Anterior cingulate cortex (tissue), 58 donors: ENCODE data around the gene NPTX1.

Experiments used
- DNase-seq, 58 donors: peaks; one replicate each; lab custom pipeline; 2025; lab: John Stamatoyannopoulos, UW

The NPTX1 gene

DNA sequence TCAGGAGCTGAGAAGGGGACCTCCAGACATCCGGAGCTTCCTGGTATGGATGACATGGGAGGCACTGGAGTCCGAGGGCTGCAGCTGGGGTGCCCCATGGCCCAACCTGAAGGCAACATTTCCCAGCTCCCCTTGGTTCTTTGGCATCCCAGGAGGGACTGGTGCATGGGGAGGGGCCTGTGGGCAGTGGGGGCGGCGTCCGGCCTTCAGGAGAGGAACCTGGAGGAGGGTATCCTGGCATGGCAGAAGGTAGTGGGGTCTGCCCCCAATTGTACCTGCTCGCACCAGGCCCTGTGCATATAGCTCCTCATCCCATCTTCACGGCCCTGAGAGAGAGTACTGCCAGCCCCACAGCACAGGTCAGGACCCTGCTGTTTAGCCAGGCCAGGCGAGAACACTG lies 11.9 kb downstream of the NPTX1 start:
- no peak for DNase-seq

DNA sequence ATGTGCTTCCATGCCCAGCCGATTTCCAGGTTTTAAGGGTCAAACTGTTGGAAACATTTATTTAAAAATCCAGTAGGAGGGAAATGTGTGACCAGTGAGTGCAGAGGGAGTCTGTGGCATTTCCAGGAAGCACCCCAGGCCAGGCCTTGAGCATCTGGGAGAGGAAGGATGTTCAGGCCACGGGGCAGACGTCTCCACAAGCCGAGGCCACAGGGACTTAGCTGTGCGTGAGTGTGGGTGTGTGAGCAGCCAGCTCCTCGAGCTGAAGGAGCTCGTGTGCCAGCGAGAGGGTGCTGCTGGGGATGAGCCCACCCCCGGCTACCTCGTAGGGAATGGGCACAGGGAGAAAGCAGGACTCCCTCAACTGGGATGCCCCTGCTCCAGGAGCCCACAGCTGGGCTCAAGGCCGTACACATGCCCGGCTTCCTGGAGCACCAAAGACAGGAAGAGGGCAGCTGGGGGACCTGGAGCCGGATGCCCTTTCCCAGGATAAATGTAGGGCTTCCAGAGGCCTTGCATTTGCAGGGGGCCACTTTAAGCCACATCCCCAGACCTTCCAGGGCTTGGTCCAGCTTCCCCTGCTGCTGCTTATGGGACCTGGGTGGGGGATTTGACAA lies 12.5 kb downstream of the NPTX1 start:
- DNase-seq: no peak

DNA sequence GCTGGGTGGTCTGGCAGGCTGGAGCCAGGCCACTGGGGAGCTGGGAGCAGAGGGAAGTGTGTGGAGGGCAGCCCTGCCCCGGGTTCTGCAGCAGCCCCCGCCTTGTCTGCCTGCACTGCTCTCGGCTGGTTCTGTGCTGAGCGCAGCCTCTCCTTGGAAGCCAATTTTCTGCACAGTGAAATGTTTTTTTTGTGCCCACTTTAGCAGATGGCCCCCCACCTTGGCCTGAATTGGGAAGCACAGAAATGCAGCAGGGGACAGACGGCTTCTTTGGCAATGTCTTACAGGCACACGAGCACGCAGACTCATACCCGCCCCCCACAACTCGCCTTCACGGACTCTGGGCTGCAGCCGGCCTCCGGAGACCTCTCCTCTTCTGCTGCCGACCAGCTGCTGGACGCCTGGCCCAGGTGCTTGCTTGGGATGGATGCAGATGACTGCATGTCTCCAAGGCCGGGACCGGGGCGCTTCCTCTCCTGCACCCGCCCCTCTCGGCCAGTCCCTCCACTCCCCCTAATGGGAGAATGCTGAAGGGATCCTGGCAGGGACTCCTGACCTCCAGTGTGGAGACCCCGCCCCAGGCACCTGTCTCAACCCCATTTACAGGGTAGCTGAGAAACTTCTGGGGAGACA lies 14.8 kb downstream of the NPTX1 start:
- peak in 3 of 58 donors; percentile 20 to 47 (median 27) for DNase-seq

DNA sequence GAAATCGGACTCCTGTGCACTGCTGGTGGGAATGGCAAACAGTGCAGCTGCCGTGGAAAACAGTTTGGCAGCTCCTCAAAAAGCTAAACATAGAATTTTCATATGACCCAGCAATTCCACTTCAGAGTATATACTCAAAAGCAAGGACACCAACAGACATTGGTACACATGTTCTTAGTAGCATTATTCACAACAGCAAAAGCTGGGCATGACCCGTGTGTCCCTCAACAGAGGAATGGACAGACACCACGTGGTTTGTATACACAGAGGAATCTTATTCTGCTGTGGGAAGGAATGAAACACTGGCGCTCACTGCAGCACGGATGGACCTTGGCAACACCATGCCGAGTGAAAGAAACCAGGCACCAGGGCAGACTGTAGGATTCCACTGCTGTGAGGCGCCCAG lies 16.0 kb downstream of the NPTX1 start:
- peak in 7 of 58 donors; percentile 9 to 53 (median 34) for DNase-seq

DNA sequence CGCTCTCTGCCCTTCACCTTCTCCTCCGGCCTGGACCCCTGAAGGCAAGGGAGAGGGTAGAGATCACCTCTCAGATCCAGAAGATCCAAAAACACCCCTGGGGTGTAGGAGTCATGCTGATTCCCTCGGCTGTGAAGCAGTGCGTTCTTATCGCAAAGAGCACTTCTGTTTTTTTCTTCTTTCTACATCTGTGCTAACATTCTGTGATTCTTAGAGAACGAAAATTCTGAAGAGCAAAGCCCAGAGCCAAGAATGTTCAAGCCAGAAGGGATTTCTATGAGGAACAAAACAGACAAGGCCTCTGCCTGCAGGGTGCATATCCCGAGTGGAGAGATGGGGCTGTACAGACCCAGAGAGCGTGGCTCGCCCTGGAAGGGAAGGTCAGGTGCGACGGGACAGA lies 17.2 kb downstream of the NPTX1 start:
- no peak for DNase-seq

DNA sequence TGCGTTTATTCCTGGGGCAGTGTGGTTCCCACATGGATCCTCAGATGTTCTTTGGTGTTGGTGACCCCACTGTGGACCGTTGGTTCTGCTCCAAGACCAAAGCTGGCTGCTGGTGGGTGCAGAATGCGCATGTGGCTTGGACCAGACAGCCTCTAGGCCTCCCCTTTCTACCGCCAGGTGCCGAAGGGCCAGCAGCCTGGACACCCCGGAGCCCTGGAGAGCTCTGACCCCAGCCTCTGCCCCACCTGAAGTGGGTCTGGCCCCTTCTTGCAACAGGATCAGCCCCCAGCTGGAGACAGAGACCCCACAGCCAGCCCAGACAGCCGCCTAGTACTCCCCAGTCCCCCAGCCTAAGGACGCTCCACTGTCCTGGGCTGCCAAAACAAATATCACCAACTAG lies 18.4 kb downstream of the NPTX1 start:
- no peak for DNase-seq

DNA sequence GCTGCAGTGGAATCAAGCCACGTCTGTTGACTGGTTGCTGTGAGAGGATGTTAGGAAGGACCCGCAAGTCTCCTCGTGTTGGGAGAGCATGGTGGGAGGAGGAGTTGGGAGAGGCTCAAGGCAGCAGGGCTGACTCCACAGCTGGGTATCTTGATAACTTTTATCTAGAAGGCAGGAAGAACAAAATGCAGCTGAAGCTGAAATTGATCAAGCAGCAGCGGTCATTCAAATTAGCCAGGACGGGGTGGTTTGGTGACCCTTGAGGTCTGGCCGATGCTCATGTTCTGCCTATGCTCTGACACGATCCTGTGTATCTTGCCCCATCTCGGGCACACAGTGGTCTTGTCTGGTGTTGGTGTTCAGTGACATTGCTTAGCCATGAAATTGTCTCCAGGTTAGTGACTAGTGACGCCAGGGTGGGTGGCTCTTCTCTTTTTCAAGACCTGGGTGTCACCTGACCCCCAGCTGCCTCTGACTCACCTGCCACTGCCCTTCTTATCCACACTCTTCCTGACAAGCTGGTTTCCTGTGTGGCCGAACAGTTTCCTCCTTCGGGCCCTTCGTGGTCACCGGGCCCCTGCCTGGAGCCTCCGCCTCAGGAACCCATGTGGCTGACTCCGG lies 19.1 kb downstream of the NPTX1 start:
- no peak for DNase-seq

DNA sequence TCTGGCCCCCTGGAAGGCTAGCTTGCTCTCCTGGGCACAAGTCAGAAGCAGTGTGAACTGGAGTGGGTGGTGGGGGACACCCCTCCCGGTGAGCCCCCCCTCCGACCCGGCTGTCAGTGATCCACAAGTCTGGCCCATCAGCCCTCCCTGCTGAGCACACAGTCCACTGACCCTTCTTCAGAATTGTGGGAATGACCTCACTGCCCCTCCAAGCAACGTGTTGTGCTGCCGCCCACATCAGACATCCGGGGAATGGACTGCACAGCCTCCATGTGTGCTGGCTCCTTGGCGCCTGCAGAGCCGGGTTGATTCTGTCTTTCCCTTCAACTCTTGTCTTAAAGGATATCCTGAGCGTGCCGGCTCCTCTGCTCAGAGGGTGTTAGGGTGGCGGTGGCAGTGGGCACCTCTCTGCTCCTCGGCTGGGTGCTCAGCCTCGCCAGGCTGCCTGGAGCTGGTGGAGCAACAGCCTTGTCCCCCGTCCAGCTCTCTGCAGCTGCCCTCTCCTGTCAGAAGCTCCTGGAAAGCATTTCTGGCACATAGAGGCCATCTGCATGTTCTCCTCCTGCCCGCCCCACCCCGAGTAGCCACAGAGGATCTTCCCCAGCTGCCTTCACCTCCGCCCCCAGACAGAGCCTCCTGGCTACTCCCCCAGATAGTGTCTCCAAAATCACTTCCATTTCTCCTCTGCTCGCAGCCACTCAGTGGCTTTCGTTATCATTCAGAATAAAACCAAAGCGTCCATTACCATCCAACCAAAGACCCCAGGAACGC lies 19.8 kb downstream of the NPTX1 start:
- peak in 1 of 58 donors; percentile 33 for DNase-seq

DNA sequence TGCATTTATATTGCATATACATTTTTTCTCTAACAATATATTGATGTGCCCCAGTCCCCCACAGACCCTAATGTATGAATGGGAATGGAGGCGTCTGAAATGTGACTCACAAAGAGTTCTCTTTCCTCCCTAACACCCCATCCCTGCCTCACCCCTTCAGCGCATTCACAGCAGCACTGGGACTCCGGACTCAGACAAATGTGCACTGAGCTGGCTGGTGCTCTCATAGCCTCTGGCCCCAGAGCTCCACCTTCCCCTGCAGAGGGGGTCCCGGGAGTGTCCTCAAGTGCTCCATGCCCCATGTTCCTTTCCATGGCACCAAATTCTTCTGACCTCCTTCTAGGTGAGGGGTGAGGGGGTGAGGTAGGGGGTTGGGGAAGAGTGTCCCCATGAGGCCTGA lies 20.6 kb downstream of the NPTX1 start:
- no peak for DNase-seq

DNA sequence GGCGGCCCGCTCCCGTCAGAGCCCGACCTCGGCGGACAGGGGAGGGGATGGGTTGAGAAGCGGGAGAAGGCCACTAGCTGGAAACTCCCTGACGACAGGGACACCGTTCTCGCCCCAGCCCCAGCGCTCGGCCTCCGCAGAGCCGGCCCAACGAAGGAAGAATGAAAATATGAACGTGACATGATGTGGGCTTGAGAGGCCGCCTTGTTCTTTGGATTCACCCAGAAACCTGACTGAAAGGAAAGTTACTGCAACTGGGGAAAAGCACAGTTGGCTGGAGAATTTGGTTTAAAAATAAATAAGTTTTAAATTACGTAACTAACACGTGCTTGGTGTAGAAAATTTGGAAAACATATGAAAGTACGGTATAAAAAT lies 21.1 kb downstream of the NPTX1 start:
- peak in 4 of 58 donors; percentile 37 to 68 (median 59) for DNase-seq

DNA sequence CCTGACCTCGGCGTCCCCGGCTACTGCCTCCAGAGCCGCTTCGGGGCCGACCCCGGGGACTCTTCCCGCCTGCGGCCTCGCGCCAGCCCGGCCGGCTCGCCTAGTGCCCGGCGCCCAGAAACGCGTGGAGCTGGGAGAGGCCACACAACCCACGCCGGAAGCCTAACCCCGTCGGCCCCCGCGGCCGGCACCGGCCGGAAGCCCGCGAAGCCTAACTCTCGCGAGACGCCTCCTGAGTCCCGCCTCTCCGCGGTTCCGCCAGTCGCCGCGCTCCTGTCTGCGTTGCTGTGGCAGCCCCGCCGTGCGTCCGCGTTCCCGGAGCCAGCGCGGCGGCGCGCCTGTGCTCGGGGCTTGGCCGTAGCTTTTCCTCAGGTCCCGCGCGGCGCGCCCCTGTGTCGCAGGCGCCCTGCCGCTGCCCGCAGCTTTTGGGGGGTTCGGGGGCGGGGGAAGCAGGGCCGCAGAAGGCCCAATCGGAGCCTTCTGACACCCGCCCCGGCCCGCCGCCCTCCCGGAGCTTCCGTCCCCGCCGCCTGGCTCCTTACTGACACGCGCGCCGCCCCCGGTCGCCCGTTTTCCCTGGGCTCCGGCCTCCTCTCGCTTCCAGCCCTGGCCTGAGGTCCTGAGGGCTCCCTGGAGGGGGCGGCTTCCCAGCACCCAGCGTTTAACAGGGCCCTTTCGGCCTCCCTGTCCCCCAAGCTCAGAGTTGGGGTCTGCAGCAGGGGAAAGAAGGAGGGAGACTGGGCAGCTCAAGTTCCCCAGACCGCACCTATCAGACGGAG lies 21.7 kb downstream of the NPTX1 start:
- peak; percentile 56 to 98 (median 94) for DNase-seq

DNA sequence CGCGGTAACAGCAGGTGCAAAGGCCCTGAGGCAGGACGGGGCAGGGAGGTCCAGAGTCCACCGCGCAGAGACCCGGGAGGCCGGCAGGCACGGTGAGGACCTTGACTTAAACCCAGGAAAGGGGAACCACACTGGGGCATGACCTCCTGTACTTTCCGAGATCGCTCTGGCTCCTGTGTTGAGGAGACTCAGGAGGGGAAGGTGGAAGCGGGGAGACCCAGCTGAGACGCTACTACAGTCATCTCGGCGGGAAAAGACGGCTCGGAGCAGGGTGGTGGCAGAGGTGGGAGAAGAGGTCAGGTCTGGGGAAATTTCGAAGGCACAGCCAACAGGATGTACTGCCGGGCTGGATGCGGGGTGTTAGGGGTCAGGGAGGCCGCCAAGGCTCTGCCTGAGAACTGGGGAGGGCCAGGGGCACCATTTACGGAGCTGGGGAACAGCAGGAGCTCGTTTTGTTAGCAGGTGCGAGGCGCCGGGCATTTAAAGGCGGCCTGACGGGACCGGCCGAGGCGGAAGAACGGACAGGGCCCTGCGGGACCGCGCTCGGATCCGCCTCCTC lies 22.3 kb downstream of the NPTX1 start:
- no peak for DNase-seq

DNA sequence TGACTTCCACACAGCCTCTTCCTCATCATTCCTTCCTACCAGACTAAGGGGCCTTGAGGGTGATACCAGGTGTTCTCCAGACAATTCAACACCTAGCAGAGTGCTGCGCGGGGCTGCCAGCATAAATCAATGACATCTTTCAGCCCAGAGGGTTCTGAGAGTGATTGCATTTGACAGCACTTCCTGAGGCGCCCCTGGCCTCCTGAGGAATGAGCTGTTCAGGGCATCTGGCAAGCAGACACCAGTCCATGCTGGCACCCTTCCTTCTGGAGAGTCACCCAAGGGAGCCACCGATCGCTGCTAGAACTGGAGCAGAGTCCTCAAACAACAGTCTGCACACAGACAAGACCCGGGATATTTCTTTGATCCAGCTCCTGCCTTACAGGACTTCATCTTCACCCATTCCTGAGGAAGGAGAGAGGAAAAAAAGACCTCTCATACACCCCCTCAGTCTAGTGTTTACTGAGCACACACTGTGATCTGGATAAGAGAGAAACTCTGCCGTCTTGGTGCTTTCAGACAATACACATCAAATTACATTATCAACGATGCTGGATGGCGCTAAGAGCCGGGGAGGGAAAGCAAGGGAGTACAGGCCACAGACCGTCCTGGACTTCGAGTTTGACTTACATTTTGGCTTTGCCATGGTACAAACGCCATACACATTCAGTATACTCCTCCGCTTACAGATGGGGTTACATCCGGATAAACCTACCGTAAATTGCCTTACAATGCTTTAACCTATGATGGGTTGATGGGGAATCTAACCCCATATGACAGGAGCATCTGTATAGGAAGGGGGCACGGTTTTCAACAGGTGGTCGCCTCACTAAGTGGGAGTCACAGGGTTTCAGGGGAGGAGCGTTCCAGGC lies 23.0 kb downstream of the NPTX1 start:
- DNase-seq: no peak

DNA sequence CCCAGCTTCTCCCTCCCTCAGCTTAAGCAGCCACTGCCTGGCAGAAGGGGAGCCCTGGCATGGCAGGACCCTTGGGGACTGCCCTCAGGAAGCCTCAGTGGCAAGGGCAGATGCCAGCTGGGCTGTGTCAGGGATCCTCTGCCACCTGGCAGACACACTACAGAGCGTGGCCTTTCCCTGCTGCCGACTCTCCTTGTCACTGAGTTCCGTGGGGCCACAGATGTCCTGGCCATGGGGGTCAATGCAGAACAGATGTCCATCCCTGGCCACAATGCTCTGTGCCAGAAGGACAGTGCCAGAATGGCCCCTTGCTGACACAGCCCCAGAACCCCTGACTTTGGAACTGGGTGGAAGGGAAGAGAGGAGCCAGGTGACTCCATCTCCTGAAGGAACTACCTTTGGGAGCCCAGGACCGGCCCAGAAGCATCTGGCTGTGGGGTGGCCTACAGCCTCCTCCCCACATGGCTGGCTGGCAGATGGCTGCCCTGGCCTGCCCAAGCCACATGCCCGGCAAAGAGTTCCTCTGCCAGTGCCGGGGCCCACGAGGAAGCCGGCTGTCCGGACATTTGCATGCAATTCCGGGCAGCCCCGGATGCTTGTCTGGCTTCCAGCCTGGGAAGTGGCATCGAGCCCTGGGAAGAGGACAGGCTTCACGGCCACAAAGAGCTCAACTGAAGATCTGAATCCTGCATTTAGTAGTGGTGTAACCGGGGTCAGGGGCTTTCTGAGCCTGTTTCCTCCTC lies 24.1 kb downstream of the NPTX1 start:
- peak in 3 of 58 donors; percentile 28 to 45 (median 37) for DNase-seq

DNA sequence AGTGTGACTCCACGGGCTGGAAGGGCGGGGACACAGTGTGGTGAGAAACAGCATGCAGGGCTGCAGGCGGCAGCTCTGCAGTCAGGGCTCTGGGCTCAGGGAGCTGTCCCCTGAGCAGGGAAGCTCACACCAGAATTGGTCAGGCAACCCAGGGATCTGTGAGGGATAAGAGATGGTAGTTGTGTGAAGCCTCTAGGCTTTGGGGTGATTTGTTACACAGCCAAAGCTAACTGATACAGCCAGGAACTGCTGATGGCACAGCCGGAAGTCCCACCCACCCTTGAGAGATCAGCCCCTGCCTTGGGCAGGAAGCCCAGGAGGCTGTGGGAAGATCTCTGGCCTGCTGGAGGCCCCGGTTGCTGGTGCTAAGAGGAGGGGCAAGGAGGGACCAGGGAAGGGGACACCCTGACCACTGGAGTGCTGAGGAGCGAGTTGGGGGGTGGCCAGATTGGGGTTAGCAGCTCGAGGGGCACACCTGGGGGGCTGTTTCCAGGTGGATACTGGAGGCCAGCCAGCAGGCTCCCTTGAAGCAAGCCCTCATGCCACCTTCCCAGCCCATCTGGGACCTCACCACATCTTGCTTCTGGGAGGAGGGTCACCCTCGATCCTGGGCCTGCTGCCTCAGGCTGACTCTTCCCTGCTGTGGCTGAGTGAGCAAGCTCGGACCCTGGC lies 25.2 kb downstream of the NPTX1 start:
- no peak for DNase-seq

DNA sequence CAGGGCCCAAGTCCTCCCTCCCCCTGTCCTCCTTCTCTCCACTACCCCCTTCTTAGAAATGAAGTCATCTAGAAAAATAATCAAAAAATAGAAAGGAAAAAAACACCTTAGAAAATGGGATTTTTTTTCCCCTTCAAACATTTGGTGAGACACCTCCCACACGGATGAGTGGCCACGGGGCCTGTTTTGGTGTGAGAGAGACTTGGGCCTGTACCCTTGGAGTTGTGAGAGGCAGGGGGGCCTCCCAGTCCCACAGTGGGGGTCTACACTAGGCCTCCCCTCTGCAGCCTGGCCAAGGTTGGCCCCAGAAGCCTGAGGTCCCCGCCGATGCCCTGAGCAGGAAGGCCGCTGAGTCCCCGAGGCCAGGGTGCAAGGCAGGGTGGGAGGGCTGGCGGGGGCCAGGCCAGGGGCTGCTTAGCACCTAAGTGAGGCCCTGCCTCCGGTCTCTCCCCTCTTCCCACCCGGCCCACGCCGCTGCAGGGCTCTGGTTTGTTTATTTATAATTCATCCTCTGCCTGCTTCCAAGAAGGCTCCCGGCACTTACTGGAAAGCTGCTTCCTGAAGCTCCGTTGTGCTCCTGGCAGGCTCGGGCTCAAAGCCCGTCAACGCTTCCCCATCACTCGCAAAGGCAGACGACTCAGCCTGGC lies 26.4 kb downstream of the NPTX1 start:
- DNase-seq: peak in 16 of 58 donors; percentile 15 to 73 (median 48)

DNA sequence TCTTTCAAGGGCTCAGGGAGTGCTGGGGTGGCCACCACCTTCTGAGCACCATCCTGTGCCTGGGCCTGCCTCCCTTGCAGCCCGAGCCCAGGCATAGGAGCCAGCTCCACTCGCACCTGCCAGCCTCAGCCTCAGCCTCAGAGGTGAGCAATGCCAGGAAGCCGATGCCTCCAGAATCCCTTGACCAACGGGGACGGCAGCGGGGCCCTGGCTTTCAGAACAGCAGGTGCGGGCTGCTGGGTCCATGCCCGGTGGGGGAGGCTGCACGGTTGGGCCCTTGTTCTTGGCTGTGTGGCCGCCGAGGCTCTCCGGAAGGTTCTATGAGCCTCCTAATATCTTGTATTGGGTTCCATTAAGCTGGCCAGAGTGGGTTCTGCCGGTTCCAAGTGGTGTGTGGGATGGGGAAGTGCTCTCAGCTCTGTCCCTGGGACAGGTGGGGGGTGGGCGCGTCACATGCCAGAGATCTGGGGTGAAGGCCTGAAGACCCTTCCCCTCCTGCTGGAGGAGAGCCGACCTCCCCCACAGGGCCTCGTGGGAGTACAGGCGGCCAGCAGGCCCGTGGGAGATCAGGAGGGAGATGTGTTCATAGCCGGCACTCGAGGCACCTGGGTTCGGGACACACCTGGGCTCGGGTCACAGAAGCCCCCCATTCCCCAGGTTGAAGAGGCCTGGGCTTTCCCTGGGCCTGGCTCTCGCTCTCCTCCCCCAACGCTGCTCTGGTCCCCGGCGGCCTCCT lies 27.0 kb downstream of the NPTX1 start:
- no peak for DNase-seq
